ENCODE results near the gene NSUN7.
A peak's percentile ranks its signal among the peaks of the same experiment; 100 is the strongest.

Gene NSUN7

GRCh38 chr4:40820101-40820500 is 70.3 kb downstream of the NSUN7 start:
- no peak for DNase-seq

GRCh38 chr4:40822420-40823166 is 72.8 kb downstream of the NSUN7 start:
- no peak for DNase-seq

GRCh38 chr4:40825014-40825838 is 75.5 kb downstream of the NSUN7 start:
- no peak for DNase-seq

- no peak for DNase-seq
These were observed 77.1 kb downstream of the NSUN7 start for GRCh38 chr4:40826821-40827220.

- no peak for DNase-seq
These were observed 78.0 kb downstream of the NSUN7 start for GRCh38 chr4:40827758-40828157.

GRCh38 chr4:40828661-40829060 is 78.9 kb downstream of the NSUN7 start:
- DNase-seq: no peak

- no peak for DNase-seq
These were observed 79.8 kb downstream of the NSUN7 start for GRCh38 chr4:40829586-40829985.

- no peak for DNase-seq
These were observed 81.6 kb downstream of the NSUN7 start for GRCh38 chr4:40831146-40831907.

GRCh38 chr4:40832175-40832574 is 82.4 kb downstream of the NSUN7 start:
- no peak for DNase-seq

- DNase-seq: no peak
These were observed 83.5 kb downstream of the NSUN7 start for GRCh38 chr4:40833212-40833611.

- DNase-seq: no peak
These were observed 87.5 kb downstream of the NSUN7 start for GRCh38 chr4:40837094-40837870.

GRCh38 chr4:40838742-40839141 is 89.0 kb downstream of the NSUN7 start:
- no peak for DNase-seq

GRCh38 chr4:40840255-40840984 is 90.7 kb downstream of the NSUN7 start:
- no peak for DNase-seq

GRCh38 chr4:40840985-40841571 is 91.3 kb downstream of the NSUN7 start:
- peak; percentile 85 for DNase-seq

GRCh38 chr4:40842318-40842717 is 92.6 kb downstream of the NSUN7 start:
- DNase-seq: no peak

GRCh38 chr4:40842725-40843423 is 93.1 kb downstream of the NSUN7 start:
- no peak for DNase-seq

- no peak for DNase-seq
These were observed 93.9 kb downstream of the NSUN7 start for GRCh38 chr4:40843696-40844095.

GRCh38 chr4:40844261-40844660 is 94.5 kb downstream of the NSUN7 start:
- no peak for DNase-seq

- DNase-seq: peak; percentile 22
These were observed 95.5 kb downstream of the NSUN7 start for GRCh38 chr4:40845154-40845835.

GRCh38 chr4:40846532-40846931 is 96.8 kb downstream of the NSUN7 start:
- DNase-seq: no peak
